LoVo (cell line): Measurements from ENCODE around the gene HERC4.
"Not testable (repeated sequence)": the region's sequence is repeated elsewhere in the genome, so short reads cannot be mapped to it uniquely, and the experiment has no call there.

Experiments
- DNase-seq: peaks from one replicate; pipeline ENCODE4 v3.0.0-alpha.2; 2016; ENCODE audit warnings: low spot score

Gene HERC4

GRCh38 chr10:67877421-67877820 is 197.7 kb downstream of the HERC4 start:
- DNase-seq = not testable (repeated sequence)

DNA sequence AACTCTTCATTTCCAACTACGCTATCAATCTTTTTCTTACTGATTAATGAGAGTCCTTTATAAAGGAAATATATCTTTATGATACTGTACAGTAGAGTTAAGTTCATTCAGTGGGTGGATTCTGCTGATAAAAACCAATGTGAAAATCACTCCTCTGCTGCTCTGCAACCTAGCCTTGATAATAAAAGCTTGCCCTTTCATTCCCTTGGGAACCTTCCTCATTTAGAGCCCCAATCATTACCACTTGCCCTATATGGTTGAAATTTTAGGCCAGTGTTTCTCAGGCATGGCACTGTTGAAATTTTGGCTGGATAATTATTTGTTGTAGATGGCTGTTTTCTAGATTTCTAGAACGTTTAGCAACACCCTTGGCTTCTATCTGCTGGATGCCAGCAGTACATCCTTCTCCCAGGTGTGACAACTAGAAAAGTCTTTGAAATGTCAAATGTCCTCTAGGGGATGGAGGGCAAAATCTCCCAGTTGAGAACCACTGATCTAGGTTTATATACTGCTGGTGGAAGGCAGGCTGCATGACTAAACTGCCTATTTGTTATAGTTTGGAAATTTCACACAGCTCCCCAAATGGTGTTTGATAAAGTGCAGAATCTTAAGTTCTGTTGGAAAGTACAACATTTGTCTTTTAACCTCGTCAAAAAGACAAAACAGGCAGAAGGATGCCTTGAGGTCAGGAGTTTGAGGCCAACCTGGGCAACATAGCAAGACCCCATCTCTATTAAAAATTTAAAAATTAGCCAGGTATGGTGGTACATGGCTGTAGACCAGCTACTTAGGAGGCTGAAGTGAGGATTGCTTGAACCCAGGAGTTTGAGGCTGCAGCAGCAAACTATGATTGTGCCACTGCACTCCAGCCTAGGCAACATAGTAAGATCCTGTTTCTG is 199.5 kb downstream of the HERC4 start:
- no peak for DNase-seq
